Muscle of arm (tissue), 12 donors: ENCODE measurements around the gene ARL10. TPM values are rescaled to one million over a fixed set of nuclear protein-coding genes. Genes with fewer than 3 reads are reported as not detected.

ENCODE experiments used
- DNase-seq: peaks from one replicate; pipeline ENCODE4 v3.0.0-alpha.2; 2013
- polyA plus RNA-seq, 12 donors: library from polyadenylated mRNA; unstranded; fragments of 120-200 nt; gene quantifications; one replicate each; pipeline ENCODE4 v1.2.1, GENCODE V29; 2013; ENCODE audit not compliant: insufficient read length in 12 of 12

Gene ARL10
- polyA plus RNA-seq, 12 donors, result 4.9 to 37.8 (median 10.9) TPM

DNA sequence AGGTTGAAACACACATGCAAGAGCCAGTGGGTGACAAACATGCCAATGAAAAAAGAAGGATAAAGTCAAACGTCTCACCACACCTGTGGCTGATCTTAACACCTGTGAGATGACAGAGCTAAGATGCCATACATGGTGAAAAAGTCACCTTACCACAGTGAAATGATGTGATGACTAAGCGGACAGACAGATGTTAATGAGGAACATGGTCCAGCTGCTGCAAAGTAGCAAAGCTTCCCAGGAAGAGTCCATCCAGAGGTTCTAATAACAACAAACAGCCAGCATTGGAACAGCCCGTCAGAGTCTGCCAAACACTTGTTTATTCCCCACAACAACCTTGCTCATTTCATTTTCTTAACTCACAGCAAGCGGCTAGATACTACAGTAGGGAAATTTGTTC is 5.6 kb upstream of the ARL10 start:
- DNase-seq, result no peak

DNA sequence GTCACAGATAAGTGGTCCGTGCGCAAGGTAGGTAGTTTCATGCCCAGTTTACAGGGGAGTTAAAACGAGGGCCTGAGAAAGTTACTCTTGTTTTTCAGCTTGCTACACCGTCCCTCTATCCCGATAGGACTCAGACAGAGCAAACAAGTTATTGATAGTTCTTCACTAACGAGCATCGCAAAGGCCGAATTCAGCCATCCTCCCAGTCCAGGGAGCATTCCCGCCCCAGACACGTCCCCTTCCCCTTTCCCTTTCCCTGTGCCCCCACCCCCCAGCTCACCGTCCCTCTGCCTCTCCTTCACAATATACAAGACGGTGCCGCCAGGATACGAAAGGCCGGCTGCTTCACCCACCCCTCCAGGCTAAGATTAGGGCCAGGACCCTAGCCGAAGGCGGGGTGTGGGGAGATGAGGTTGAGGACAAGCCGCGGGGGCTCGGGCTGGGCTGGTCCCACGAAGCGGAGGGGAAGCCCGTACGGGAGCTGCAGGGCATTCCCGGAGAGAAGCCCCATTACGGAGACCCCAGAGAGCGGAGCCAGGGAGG is 4.3 kb upstream of the ARL10 start:
- DNase-seq, result peak; percentile 20

DNA sequence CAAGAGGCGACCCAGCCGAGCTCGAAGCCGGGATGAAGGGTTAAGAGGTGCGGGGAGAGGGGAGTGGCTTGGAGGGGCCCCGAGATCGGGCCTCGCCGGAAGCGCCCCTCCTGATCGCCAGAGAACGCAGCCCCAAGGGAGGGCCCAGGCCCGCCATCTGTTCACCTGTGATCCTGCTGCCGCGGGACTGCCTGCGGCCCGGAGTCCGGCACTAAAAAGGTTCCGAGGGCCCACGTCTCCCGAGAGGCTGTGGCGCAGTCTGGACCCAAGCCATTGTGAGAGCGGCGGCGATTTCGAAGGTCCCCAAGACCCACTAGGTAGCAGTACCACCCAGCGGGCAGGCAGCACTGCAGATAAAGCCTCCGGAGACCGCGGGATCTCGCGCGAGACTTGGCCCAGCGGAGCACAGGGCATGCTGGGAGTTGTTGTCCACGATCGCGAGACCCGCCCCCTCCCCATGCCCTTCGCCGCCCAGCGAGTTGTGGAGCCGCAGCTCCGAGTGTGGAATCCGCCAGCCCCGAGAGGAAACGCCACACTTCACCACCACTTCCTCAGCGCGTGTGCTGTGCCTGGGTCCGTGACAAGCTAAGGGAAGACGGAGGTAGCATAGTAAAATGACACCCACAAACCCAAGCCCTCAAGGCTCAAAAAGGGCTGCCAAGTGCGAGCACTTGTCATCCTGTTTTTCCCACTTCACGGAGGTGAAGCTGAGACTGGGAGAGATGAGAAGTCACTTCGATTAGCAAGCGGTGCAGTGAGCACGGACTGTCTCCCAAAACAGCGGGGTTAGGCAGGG is 3.7 kb upstream of the ARL10 start, which contains the start of gene KIAA1191:
Gene KIAA1191 (minus strand): TSS at position 328 of the 796 bp plus-strand sequence. CDS start 2,256 bp downstream, outside the sequence.
- DNase-seq, result peak; percentile 92

DNA sequence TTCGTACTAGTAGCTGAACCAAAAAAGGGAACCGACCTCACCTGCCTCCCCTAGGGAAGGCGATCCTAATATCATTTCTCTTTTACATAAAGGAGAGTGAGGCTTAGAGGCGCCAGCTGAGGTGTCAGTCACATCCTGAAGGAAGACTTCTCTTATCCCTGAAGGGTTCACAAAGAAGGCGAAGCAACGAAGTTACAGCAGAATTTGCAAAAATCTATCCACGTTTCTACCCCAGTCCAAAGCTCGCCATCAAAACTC is 3.1 kb upstream of the ARL10 start:
- DNase-seq, result no peak

DNA sequence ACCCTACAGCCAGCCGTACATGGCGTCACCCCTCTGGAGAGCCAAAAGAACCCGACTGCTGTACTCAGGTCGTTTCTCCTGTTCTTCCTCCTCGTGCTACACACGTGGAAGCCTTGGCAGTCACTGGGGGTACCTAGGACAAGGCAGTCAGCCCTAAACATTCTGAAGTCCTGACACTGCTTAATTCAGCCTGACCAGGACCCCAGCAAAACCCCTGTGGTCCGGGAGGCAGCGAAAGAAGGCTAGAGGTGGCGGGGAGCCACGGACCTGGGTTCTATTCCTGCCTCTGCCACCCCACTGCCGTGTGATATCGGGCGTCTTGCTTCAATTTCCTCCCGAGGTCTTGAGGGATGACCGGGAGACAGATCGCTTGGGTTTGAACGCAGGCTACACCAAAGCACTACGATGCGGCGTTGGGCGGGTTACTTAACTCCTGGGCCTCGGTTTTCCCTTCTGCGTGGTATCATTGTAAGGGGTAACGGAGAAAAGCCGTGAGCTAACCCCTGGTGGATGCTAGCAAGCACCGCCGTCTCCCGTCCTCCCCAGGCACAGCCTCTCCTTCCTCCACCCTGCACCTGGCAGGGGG is 429 bp upstream of the ARL10 start:
- no peak for DNase-seq

DNA sequence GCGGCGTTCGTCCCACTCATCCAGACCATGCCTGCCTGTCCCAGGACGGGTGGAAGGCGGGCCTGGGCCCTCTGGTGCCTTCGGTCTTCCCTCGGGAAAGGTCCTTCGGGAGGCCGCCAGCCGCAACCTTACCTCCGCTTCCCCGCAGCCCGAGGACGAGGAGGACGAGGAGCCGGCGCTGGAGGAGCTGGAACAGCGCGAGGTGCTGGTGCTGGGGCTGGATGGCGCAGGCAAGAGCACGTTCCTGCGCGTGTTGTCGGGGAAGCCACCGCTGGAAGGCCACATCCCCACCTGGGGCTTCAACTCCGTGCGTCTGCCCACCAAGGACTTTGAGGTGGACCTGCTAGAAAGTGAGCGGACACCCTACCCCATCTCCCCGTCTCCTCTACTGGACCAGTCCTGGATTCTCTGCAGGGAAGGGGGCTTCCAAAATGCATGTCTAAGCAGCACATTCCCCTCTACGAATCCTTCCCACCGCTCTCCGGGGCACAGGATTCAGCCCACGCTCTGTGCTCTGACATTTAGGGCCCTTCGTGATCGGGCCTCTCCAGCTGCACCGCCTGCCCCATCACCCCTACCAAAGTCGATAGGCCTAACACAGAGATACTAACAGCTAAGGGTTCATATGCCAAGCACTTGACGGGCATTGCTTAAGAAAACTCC is 1.1 kb downstream of the ARL10 start:
- DNase-seq, result no peak

DNA sequence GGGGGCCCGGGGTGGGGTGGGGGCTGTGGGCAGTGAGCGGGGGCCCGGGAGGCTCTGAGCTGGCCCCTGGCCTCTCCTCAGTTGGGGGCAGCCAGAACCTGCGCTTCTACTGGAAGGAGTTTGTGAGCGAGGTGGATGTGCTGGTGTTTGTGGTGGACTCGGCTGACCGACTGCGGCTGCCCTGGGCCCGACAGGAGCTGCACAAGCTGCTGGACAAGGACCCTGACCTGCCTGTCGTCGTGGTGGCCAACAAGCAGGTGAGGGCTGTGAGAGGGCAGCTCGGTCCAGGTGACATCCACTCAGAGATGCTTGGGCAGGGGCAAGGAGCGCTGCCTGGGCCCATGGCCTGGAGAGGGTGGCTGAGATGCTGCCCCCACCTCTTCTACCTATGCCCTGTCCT is 3.4 kb downstream of the ARL10 start:
- no peak for DNase-seq

DNA sequence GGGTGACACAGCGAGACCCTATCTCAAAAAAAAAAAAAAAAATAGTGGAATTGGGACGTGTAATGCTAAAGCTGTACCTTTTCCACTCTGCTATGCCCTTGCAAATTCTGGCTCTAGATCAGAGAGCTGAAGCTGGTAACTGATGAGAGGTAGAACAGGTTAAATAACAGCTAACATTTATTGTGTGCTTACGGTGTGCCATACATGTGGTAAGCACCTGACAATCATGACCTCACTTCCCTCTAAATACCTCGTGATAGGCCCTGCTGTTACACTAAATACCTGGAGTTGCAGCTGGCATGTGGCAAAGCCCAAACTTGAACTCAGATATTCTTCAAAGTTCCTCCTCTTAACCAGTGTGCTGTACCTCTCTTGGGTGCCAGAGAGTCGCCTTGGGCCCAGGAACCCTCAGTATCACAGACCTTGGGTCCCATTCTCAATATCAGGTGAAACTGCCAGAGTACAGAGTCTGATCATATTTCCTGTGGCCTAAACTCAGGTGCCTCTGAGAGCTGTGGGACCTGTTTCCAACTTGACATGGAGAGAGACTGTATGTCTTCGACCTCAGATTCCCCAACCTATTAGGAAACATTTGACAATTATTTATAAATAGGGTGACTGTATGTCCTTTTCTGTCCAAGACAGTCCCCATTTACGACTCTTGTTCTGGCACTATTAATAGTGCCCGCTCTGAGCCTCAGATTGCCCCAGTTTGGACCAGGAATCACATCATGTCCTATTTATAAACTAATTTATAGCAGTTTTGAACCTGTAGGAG is 4.8 kb downstream of the ARL10 start:
- DNase-seq, result no peak

DNA sequence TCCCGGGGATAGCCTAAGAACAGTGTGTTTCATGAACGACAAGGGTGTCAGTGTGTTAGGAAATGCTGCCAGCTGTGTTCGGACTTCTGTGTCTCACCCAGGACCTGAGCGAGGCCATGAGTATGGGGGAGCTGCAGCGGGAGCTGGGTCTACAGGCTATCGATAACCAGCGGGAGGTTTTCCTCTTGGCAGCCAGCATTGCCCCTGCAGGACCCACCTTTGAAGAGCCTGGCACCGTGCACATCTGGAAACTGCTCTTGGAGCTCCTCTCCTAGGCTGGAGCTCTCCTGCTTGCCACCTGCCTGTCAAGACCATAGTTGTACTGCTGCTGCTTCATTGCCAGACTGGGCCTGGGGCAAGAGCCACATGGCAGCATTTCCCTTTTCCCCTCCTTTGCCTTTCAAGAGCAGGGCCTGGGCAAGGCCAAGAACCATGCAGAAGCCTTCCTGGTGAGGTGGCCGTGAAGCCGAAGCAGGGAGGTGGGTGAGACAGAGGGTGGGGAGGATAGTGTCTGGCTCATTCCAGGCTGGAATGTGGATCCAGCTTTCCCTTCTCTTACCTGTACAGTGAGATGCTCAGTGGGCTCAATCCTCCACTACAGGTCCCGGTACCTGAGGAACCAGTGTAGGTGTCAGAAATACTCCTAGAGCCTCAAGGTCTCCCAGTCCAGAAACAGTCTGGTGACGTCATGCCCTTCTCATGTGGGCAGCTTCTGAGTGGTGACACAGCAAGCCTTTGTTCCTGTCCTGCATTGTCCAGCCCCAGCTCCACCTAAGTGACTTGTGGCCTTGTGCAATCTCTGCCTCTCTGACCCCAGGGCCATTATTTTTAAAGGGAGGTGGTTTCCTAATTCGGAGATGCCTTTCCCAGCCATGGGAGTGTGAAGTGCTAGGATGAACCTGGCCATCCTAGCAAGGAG is 6.6 kb downstream of the ARL10 start:
- DNase-seq, result no peak

DNA sequence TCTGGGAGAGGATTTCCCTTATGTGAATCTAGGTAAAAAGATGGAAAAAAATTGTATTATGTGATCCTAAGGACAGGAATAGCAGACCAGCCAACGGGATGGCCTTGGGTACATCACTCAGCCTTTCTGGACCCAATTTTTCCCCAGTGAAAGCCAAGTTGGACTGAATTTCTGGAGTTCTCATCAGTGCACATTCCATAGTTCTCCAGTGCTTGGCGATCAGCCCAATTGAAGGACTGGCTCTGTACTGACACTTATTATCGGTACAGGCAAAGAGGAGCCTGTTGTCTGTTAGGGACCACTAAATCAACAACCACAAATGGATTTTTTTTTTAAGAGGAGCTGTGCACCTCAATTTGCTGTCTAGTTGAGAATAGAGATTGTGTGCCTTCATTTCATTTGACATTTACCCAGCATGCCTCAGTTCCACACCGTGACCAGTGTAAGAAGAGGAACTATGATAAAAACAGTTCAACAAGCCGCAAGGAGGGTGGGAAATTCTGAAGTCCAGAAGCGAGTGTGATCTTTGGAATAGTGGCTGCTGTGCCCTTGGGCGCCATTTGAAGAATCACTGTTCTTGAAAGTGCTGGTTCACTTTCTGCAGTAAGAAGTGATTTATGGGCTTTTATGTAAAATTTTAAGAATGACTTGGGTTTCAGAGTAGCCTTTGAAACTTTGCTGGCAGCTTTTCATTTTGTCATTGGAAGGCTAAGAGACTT is 8.0 kb downstream of the ARL10 start:
- peak; percentile 41 for DNase-seq

DNA sequence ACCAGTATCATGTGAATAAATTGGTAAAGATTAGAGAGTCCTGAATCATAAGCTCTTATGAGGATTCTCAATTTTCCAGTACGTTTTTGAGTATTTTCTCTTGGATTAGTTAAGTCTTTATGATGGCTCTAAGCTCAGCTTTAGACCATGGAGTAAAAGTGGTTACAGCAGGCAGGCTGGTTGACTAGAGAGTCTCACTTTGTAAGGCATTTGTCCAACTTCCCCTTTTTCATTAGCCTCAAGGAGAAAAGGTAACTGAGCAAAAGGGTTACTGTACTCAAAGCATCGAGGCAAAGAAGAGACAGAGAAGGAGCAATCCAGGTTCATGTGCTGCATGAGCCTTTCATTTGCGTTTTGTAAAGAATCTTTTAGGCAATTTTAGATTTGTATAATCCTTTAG is 14.6 kb downstream of the ARL10 start:
- no peak for DNase-seq

DNA sequence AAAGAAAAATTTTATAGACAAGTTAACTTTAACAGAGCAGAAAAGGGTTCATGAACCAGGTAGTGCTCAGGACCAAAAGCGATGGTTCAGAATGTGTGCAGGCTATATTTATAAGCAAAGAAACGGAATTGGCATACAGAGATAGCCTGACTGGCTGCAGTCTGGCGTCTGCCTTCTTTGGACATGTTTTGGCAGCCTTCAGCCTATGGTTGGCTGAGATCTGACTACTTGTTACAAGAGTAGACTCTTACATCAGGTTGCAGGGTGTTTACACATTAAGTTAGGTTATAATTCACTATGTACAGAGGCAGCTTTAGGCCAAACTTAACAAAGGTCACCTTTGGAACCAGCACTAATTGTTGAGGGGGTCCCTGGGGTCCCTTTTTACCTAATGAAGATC is 16.1 kb downstream of the ARL10 start:
- DNase-seq, result no peak

DNA sequence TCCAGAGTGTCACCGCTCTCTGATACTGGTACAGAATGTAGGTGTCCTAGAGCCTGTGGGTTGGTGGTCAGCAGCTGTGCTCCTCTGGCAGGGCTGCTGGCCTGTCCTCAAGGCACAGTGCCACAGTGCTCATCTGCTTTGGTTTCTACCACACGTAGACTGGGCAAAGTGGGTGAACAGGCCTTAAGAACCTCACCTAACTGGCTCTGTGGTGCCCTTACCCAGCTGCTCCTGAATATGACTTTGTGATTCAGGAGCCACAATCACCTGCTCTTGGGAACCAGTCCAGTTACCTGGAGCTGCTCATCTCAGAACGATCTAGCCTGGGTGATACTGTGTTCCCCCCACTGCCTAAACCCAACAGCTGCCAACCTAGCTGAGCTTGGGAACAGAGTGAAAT is 16.7 kb downstream of the ARL10 start:
- no peak for DNase-seq

DNA sequence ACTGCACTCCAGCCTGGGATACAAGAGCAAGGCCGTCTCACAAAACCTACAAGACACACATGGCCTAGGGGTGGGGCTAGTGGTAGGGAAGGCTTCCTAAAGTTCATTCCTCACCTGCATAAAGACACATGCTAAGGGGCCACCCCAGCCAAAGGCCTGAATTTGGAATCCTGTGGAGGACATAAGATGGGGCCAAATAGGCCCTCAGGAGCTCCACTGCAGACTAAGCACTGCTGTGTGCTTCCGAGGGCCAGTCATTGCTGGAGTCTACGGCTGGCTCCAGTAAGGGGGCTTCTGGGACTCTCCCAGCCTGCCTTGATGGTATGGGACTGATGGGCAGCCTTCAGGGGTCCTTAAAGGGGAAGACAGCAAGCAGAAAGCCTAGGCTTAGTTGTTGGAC is 17.4 kb downstream of the ARL10 start:
- DNase-seq, result no peak

DNA sequence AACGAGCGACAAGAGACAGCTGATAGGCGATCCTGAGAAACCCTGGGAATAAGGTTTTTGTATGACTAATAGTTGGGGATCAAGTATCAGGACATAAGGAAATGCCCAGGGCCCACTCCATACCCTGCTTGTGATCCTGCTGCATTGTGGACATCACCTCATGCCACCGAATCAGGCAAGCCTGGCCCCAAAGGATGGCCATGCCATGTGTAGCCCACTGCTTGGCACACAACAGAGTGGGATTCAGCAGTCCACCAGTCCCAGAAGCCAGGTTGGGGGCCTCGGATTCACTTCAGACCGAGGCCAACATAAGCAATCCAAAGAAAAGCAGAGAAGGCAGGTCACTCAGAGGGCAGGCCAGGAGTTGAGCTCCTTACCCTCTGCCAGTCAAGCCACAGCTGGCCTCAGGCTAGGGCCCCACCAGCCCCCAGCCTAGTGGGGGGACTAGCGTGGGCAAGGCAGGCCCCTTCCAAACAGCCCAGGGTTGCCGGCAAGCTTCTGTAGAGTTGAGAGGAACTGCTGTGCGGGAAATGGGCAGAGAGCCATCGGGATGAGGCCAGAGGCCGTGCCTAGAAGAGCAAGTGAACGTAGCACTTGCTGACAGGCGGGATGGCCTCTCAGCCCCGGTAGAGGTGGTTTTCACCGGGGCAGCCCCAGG is 18.1 kb downstream of the ARL10 start:
- no peak for DNase-seq

DNA sequence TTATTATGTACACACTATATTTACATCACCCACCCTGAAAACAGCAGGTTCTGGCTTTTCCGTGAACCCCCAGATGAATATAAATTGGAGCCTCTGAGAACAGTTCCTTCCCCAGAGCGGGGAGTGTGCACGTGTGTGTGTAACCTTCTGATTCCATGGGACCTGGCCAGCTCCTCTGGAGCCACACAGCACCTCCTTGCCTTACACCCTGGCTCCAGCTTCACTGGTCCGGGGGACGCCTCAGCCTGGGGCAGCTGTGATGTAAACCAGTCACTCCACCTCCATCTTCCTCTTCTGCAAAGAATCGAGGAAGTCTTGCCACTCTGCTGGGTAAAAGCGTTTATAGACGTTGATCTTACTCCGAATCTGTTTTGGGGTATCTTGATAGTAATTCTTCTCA is 18.7 kb downstream of the ARL10 start:
- DNase-seq, result no peak

DNA sequence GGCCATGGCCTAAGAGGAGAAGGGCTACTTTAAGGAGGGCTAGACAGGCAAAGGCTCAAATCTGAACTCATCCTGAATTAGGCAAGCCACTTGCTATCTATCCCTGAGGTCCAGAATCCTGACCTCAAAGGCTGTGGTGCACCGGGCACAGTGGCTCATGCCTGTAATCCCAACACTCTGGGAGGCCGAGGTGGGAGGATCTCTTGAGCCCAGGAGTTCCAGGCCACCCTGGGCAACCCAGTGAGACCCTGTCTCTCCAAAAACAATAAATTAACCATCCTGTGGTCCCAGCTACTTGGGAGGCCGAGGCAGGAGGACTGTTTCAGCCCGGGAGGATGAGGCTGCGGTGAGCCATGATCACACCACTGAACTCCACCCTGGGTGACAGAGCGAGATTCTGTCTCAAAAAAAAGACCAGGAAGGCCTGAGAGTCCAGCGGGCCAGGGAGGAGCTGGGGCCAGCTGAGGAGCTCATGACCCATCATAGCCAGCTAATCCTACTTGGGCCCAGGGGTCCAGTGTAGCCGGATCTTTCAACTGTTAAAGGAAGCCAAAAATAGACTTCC is 19.2 kb downstream of the ARL10 start:
- no peak for DNase-seq

DNA sequence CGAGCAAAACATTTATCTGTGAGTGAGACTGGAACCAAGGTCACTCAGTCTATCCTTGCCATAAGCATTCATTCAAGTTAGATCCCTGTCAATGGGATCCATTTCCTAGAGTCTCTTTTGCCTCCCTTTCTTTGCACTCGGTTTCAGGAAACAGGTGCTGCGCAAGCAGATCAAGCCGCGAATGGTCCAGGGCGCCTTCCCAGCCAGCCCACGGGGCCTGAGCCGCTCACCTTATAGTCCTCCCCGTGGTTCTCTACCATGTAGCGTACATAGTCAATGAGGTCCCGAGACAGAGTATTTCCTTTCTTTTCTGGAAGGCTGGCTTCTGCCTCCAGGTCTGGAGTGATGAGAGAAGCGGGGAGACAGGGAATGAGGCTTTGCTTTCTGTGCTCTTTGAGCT is 19.7 kb downstream of the ARL10 start:
- no peak for DNase-seq

DNA sequence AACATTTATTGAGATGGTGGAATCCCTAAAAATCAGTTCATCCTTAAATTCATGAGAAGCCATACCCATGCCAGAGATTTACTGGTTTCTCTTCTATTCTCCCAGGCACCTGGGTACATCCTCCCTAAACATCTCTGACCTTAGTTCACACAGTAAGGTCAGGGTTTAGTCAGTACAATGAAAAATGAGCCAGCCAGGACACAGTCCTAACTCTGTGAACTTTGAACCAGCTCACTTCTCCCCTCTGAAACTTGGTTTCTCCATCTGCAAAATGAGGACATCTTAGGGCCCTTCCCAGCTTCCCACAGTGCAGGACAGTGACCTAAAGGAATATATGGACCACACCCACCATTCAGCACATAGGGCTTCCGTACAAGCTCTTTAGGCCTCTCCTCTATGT is 21.2 kb downstream of the ARL10 start:
- no peak for DNase-seq
